ENCODE data around the gene CCDC180. TPM values are rescaled to one million over a fixed set of nuclear protein-coding genes. Genes with fewer than 3 reads are reported as not detected.

CCDC180 gene
- total RNA-seq, 1 donor from 2014 or later = 1.1 TPM

Other genes starting within 250 kb of the CCDC180 start
- gene TDRD7, start 104.4 kb downstream of the CCDC180 start, total RNA-seq = 4.1 TPM
- 10.6 TPM for gene TMOD1, start 194.0 kb downstream of the CCDC180 start, total RNA-seq